Neural cell (in vitro differentiated cells): Measurements from ENCODE around the gene IFRD2.

Experiments
- CTCF ChIP-seq: fragments of 450-650 bp; IDR thresholded peaks from 2 replicates; pipeline ENCODE4 v1.5.1; 2014; ENCODE audit warnings: antibody characterized with exemption, mild to moderate bottlenecking, moderate library complexity; ENCODE audit not compliant: poor library complexity, severe bottlenecking
- POLR2AphosphoS5 ChIP-seq: IDR thresholded peaks from 2 replicates; pipeline ENCODE4 v1.6.1; 2012
- SMC3 ChIP-seq: fragments of 450-650 bp; conservative IDR thresholded peaks from 2 replicates; pipeline ENCODE4 v1.6.1; 2014; ENCODE audit warnings: antibody characterized with exemption, mild to moderate bottlenecking, moderate library complexity; ENCODE audit not compliant: poor library complexity

GRCh38 chr3:50241163-50241562 lies 51.1 kb downstream of the IFRD2 start:
- TF ChIP-seq CTCF (no peak), POLR2AphosphoS5 (no peak), SMC3 (no peak)
